ENCODE measurements around the gene JAM2.

Gene JAM2

GRCh38 chr21:25759573-25759972 is 120.5 kb downstream of the JAM2 start:
- DNase-seq = no peak
- no peak for TF ChIP-seq CTCF (IDR thresholded peaks at IDR 0.05; ENCODE audit: low read depth, low read length)
- Histone ChIP-seq H3K27ac (no peak overlapping the region), H3K4me3 (ENCODE audit: low read depth, low read length) (no peak overlapping the region), H3K9me3 (ENCODE audit: severe bottlenecking) (no peaks in the 10 kb centered on the region), H3K36me3 (peaks cover 87% of the 10 kb centered on the region), H3K27me3 (ENCODE audit: insufficient read depth, low read depth, severe bottlenecking) (no peaks in the 10 kb centered on the region)

- Histone ChIP-seq H3K9me3 (ENCODE audit: severe bottlenecking) (no peaks in the 10 kb centered on the region), H3K27ac (no peak overlapping the region), H3K36me3 (peaks cover 87% of the 10 kb centered on the region), H3K27me3 (ENCODE audit: insufficient read depth, low read depth, severe bottlenecking) (no peaks in the 10 kb centered on the region), H3K4me3 (ENCODE audit: low read depth, low read length) (no peak overlapping the region)
- no peak for DNase-seq
- no peak for TF ChIP-seq CTCF (IDR thresholded peaks at IDR 0.05; ENCODE audit: low read depth, low read length)
These were observed 121.0 kb downstream of the JAM2 start for GRCh38 chr21:25760061-25760460.

GRCh38 chr21:25760677-25761076 is 121.6 kb downstream of the JAM2 start:
- no peak for TF ChIP-seq CTCF (IDR thresholded peaks at IDR 0.05; ENCODE audit: low read depth, low read length)

GRCh38 chr21:25764065-25764464 is 125.0 kb downstream of the JAM2 start:
- H3K27ac ChIP-seq = no peak overlapping the region
- DNase-seq = no peak
- no peaks in the 10 kb centered on the region for H3K27me3 ChIP-seq (ENCODE audit: insufficient read depth, low read depth, severe bottlenecking)
- no peak for TF ChIP-seq CTCF (IDR thresholded peaks at IDR 0.05; ENCODE audit: low read depth, low read length)
- peaks cover 71% of the 10 kb centered on the region for H3K36me3 ChIP-seq
- no peak overlapping the region for H3K4me3 ChIP-seq (ENCODE audit: low read depth, low read length)
- H3K9me3 ChIP-seq (ENCODE audit: severe bottlenecking) = no peaks in the 10 kb centered on the region

More at GRCh38 chr21:25760677-25761076, 121.6 kb downstream of the JAM2 start:
- Histone ChIP-seq H3K27me3 (ENCODE audit: insufficient read depth, low read depth, severe bottlenecking) (no peaks in the 10 kb centered on the region), H3K4me3 (ENCODE audit: low read depth, low read length) (no peak overlapping the region), H3K36me3 (peaks cover 91% of the 10 kb centered on the region), H3K27ac (no peak overlapping the region), H3K9me3 (ENCODE audit: severe bottlenecking) (no peaks in the 10 kb centered on the region)
- no peak for DNase-seq
